IPS-20b (cell line): Measurements from ENCODE around the gene RNH1.

Experiments used
- H3K27ac ChIP-seq: one replicate; pipeline ENCODE4 v1.5.1; 2013; ENCODE audit warnings: low read length
- H3K27me3 ChIP-seq: 2 replicates; pipeline ENCODE4 v1.6.1; 2013; ENCODE audit warnings: mild to moderate bottlenecking, low read length, inconsistent platforms; ENCODE audit not compliant: insufficient read depth
- H3K36me3 ChIP-seq: 2 replicates; pipeline ENCODE4 v1.6.1; 2013; ENCODE audit warnings: low read depth, mild to moderate bottlenecking, inconsistent platforms, low read length, moderate library complexity; ENCODE audit not compliant: insufficient read depth
- H3K4me1 ChIP-seq: 2 replicates; pipeline ENCODE4 v1.6.1; 2013; ENCODE audit warnings: mild to moderate bottlenecking, control low read depth, inconsistent platforms, low read length, moderate library complexity; ENCODE audit not compliant: insufficient read depth
- H3K4me3 ChIP-seq: 2 replicates; pipeline ENCODE4 v1.5.1; 2013; ENCODE audit warnings: mild to moderate bottlenecking, low read length, inconsistent platforms
- H3K9ac ChIP-seq: 2 replicates; pipeline ENCODE4 v1.6.1; 2013; ENCODE audit warnings: low read depth, mild to moderate bottlenecking, inconsistent platforms, low read length, moderate library complexity
- H3K9me3 ChIP-seq: 2 replicates; pipeline ENCODE4 v1.6.1; 2013; ENCODE audit warnings: mild to moderate bottlenecking, low read depth, low read length, inconsistent platforms; ENCODE audit not compliant: insufficient read depth

RNH1 gene

GRCh38 chr11:454801-455565, 52.1 kb downstream of the RNH1 start:
- peaks cover 13% of the 10 kb centered on the region for H3K4me1 ChIP-seq
- no peaks in the 10 kb centered on the region for H3K9me3 ChIP-seq
- no peak overlapping the region for H3K27ac ChIP-seq
- H3K4me3 ChIP-seq, result no peak overlapping the region
- H3K27me3 ChIP-seq, result no peaks in the 10 kb centered on the region
- H3K36me3 ChIP-seq, result peaks cover 30% of the 10 kb centered on the region
- H3K9ac ChIP-seq, result no peak overlapping the region

DNA sequence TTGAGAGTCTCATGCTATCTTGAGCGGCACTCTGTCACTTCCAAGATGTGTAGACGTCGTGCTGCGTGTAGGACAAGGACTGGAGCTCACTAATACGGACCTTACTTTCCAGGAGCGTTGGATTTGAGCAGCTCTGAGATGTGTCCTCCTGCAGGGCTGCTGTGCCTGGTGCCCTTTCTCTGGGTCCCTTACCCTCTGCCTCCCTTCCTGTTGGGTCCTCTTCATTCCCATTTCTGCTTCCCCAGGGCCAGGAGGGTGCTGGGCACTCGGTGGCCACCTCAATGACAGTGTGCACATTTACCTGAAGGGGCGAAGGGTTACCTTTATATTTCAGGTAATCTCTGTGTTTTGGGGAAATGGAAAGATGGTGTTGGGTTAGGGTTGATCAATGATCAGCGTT, 53.0 kb downstream of the RNH1 start:
- Histone ChIP-seq H3K9ac (no peak overlapping the region), H3K27ac (no peak overlapping the region), H3K27me3 (no peaks in the 10 kb centered on the region), H3K9me3 (no peaks in the 10 kb centered on the region), H3K4me1 (peaks cover 13% of the 10 kb centered on the region), H3K4me3 (no peak overlapping the region), H3K36me3 (peaks cover 22% of the 10 kb centered on the region)

DNA sequence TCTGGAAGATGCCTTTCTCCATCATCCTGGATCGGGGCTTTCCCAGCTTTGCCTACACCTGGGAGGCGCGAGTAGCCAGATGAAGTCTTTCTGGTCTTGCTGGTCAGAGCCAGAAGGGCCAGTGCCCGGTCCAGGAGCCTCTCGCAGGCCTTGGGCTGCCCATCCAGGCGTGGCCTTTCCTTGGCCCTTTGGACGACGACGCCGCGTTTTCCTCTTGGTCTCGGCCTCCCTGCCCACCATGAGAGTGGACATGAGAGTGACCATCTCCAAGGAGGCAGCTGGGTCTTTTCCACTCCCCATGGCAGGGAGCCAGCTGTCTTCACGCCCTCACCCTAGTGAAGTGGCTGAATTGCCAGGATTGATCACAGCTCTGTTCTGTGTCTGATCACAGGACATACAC, 53.5 kb downstream of the RNH1 start:
- no peak overlapping the region for H3K27ac ChIP-seq
- H3K9ac ChIP-seq, result no peak overlapping the region
- H3K36me3 ChIP-seq, result peaks cover 22% of the 10 kb centered on the region
- H3K4me1 ChIP-seq, result peaks cover 13% of the 10 kb centered on the region
- no peaks in the 10 kb centered on the region for H3K27me3 ChIP-seq
- no peak overlapping the region for H3K4me3 ChIP-seq
- H3K9me3 ChIP-seq, result no peaks in the 10 kb centered on the region

DNA sequence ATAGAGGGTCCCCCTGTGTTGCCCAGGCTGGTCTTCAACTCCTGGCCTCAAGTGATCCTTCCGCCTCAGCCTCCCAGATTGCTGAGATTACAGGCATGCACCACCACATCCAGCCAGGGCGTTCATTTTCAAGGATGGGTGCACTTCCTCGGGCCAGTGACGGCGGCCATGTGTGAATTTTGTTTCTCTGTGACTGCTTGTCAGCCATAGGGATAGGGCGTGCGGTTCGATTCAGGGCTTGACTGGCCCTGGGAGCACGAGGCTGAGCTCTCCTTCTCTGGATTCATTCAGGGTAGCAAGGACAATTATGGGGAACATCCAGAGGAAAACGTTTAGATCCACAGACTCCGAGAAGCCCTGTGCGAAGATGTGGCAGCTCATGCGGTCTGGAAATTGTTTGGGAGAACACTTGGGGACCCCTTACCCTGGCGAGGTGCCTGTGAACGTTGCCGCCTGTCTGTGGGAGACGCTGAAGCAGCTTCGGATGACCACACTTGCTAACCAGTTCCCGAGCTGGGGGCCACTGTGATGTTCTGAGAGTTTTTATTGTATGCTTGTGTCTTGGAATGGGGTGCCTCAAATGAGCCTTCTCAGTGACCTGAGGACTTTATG, 54.0 kb downstream of the RNH1 start:
- Histone ChIP-seq H3K4me3 (no peak overlapping the region), H3K9ac (no peak overlapping the region), H3K27me3 (no peaks in the 10 kb centered on the region), H3K4me1 (peaks cover 13% of the 10 kb centered on the region), H3K36me3 (peaks cover 22% of the 10 kb centered on the region), H3K27ac (no peak overlapping the region), H3K9me3 (no peaks in the 10 kb centered on the region)

- Histone ChIP-seq H3K36me3 (peaks cover 22% of the 10 kb centered on the region), H3K4me1 (peaks cover 8% of the 10 kb centered on the region; the same call in 1 of the 2 replicates), H3K27me3 (no peaks in the 10 kb centered on the region), H3K27ac (no peak overlapping the region), H3K4me3 (no peak overlapping the region), H3K9me3 (no peaks in the 10 kb centered on the region), H3K9ac (no peak overlapping the region)
These were observed 54.8 kb downstream of the RNH1 start for GRCh38 chr11:452203-452744.

DNA sequence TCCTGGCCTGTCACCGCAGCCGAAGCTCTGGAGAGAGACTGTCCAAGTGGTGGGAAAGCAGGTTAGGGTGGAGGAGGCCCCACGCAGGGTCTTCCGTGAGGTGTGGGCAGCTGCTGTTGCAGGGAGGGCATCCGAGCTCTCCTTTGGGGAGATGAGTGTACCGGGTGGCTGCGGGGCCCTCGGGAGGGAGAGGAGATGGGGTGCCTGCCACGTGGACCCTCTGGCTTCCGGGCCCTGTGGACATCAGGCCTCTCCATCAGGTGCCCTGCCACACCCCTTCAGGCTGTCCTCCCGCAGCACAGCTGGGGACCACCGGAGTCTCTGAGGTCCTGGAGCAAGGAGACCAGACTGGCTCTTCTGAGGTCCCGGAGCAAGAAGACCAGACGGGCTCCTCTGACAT, 55.3 kb downstream of the RNH1 start:
- Histone ChIP-seq H3K27me3 (no peaks in the 10 kb centered on the region), H3K36me3 (peaks cover 22% of the 10 kb centered on the region), H3K4me3 (peak overlapping the region; percentile 78), H3K27ac (no peak overlapping the region), H3K9ac (no peak overlapping the region), H3K9me3 (no peaks in the 10 kb centered on the region), H3K4me1 (peaks cover 7% of the 10 kb centered on the region; the same call in 1 of the 2 replicates)

- H3K9ac ChIP-seq, result peak overlapping the region; percentile 66
- 0 out of 2 replicates have a peak, but pooled peaks cover 3% of the 10 kb centered on the region for H3K4me1 ChIP-seq
- peak overlapping the region; percentile 78 for H3K4me3 ChIP-seq
- peaks cover 22% of the 10 kb centered on the region for H3K36me3 ChIP-seq
- no peak overlapping the region for H3K27ac ChIP-seq
- H3K9me3 ChIP-seq, result no peaks in the 10 kb centered on the region
- no peaks in the 10 kb centered on the region for H3K27me3 ChIP-seq
These were observed 56.1 kb downstream of the RNH1 start for GRCh38 chr11:450809-451451.

DNA sequence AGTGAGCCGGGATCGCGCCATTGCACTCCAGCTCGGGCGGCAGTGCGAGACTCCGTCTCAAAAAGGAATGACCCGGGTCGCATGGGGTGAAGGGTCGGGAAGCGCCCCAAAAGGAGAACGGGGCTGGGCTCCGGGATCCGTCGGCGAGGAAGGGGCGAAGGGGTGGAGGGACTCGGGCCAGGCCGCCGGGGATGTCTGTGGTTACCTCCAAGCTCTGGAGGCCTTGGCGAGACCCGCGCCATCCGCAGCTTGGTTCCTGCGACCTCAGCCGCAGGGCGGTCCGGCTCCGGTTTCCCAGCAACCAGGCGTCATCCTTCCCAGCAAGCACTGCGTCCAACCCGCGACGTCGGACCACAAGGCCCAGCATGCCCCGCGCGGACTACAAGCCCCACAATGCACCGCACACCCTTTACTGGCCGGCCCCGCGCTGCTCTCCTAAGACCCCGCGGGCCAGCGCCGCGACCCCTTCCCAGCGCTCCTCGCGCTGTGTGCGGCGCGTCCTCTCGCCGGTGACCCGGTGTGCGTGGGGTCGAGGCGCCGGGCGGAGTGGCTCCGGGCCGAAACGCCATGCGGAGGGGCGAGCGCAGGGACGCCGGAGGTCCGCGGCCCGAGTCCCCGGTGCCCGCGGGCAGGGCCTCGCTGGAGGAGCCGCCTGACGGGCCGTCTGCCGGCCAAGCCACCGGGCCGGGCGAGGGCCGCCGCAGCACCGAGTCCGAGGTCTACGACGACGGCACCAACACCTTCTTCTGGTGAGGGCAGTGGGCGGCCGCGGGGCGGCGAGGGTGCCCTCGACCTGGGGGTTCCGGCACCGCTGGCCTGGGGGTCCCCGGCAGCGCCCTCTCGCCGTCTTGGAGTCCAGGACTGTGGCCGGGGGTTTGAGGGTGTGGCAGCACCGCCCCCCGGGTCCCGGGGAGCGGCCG, 56.9 kb downstream of the RNH1 start, which contains the start of gene PTDSS2:
Gene PTDSS2, plus strand, starts transcription at position 391 of the 920 bp plus-strand sequence. Its CDS starts 177 bp downstream, at position 568.
- peaks cover 22% of the 10 kb centered on the region for H3K36me3 ChIP-seq
- peak within 1 kb of the TSS; percentile 78 for H3K4me3 ChIP-seq
- H3K4me1 ChIP-seq, result 0 out of 2 replicates have a peak, but pooled peaks cover 3% of the 10 kb centered on the region
- peak within 1 kb of the TSS; percentile 59 for H3K27ac ChIP-seq
- no peaks in the 10 kb centered on the region for H3K27me3 ChIP-seq
- H3K9ac ChIP-seq, result peak within 1 kb of the TSS; percentile 83
- H3K9me3 ChIP-seq, result no peaks in the 10 kb centered on the region

- H3K36me3 ChIP-seq, result peaks cover 10% of the 10 kb centered on the region; the same call in 1 of the 2 replicates
- no peaks in the 10 kb centered on the region for H3K9me3 ChIP-seq
- H3K27me3 ChIP-seq, result no peaks in the 10 kb centered on the region
- peak overlapping the region; percentile 12 for H3K27ac ChIP-seq
- H3K9ac ChIP-seq, result peak overlapping the region; percentile 73; the same call in 1 of the 2 replicates
- H3K4me1 ChIP-seq, result 0 out of 2 replicates have a peak, but pooled peaks cover 3% of the 10 kb centered on the region
- H3K4me3 ChIP-seq, result peak overlapping the region; percentile 78
These were observed 58.9 kb downstream of the RNH1 start for GRCh38 chr11:447923-448731.

DNA sequence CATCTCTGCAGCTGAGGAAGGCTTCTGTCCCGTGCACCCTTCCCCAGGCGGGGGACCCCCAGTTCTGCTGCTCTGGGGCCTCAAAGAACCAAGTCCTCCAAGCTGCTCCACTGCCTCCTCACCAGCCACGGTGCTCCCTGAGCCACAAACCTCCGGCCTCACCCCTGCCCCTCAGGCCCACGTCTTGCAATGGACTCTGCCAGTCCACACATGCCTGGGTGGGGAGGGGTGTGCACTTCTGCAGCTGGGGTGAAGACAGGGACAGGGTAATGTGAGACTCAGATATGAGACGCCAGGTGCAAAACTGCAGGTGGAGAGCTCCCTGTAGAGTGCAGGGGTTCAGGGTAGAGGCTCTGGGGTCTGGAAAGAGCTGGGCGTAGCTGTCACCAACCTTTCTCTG, 60.2 kb downstream of the RNH1 start:
- H3K4me1 ChIP-seq, result 0 out of 2 replicates have a peak, but pooled peaks cover 3% of the 10 kb centered on the region
- no peak overlapping the region for H3K27ac ChIP-seq
- H3K36me3 ChIP-seq, result no peaks in the 10 kb centered on the region
- no peaks in the 10 kb centered on the region for H3K27me3 ChIP-seq
- no peak overlapping the region for H3K9ac ChIP-seq
- H3K9me3 ChIP-seq, result no peaks in the 10 kb centered on the region
- H3K4me3 ChIP-seq, result no peak overlapping the region
